Measurements from ENCODE around the gene BET1. TPM values are rescaled to one million over a fixed set of nuclear protein-coding genes. Genes with fewer than 3 reads are reported as not detected.

The BET1 gene
- total RNA-seq, 1 experiment from 2014 or later, result 17.2 TPM

DNA sequence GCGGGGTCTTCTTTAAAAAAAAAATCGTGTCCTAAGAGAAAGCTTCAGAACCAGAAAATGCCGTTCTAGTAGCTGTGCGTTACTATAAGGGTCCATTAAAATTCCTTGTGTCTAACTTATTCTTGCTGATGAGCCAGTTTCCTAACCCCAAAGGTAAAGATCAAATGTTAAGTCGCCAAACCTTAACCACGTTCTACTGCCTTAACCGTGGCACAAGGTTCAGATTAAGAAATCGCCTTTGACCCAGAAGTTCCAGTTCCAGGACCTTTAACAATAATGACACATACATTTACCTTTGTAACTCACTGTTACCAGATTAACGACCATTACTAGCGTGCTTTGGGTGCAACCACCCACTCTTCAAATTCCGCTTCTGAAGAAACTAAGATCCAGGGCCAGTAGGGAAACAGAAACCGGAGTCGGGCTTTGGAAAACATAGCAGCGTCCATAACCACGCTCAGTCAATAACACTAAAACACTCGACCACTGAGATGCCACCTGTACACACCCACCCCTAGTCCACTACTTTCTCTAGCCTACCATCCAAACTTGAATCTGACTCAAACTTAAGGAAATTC, 620 bp downstream of the BET1 start:
- peak overlapping the region; percentile 88 for H3K4me2 ChIP-seq (ENCODE audit: low read length)
- H4K20me1 ChIP-seq (ENCODE audit: insufficient read depth), result no peaks in the 10 kb centered on the region
- BruUV-seq (replicated peaks), result TSS peak; percentile 83
- TF ChIP-seq, protein P1, sequence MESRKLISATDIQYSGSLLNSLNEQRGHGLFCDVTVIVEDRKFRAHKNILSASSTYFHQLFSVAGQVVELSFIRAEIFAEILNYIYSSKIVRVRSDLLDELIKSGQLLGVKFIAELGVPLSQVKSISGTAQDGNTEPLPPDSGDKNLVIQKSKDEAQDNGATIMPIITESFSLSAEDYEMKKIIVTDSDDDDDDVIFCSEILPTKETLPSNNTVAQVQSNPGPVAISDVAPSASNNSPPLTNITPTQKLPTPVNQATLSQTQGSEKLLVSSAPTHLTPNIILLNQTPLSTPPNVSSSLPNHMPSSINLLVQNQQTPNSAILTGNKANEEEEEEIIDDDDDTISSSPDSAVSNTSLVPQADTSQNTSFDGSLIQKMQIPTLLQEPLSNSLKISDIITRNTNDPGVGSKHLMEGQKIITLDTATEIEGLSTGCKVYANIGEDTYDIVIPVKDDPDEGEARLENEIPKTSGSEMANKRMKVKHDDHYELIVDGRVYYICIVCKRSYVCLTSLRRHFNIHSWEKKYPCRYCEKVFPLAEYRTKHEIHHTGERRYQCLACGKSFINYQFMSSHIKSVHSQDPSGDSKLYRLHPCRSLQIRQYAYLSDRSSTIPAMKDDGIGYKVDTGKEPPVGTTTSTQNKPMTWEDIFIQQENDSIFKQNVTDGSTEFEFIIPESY (IDR thresholded peaks at IDR 0.05; ENCODE audit: extremely low read depth, insufficient replicate concordance, low read length), result no peak
- TF ChIP-seq SIN3A (IDR thresholded peaks at IDR 0.05; ENCODE audit: low read depth), result no peak
- TF ChIP-seq ZFX (IDR thresholded peaks at IDR 0.05), result no peak
- TF ChIP-seq, protein P2, sequence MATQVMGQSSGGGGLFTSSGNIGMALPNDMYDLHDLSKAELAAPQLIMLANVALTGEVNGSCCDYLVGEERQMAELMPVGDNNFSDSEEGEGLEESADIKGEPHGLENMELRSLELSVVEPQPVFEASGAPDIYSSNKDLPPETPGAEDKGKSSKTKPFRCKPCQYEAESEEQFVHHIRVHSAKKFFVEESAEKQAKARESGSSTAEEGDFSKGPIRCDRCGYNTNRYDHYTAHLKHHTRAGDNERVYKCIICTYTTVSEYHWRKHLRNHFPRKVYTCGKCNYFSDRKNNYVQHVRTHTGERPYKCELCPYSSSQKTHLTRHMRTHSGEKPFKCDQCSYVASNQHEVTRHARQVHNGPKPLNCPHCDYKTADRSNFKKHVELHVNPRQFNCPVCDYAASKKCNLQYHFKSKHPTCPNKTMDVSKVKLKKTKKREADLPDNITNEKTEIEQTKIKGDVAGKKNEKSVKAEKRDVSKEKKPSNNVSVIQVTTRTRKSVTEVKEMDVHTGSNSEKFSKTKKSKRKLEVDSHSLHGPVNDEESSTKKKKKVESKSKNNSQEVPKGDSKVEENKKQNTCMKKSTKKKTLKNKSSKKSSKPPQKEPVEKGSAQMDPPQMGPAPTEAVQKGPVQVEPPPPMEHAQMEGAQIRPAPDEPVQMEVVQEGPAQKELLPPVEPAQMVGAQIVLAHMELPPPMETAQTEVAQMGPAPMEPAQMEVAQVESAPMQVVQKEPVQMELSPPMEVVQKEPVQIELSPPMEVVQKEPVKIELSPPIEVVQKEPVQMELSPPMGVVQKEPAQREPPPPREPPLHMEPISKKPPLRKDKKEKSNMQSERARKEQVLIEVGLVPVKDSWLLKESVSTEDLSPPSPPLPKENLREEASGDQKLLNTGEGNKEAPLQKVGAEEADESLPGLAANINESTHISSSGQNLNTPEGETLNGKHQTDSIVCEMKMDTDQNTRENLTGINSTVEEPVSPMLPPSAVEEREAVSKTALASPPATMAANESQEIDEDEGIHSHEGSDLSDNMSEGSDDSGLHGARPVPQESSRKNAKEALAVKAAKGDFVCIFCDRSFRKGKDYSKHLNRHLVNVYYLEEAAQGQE (IDR thresholded peaks at IDR 0.05; ENCODE audit: low read depth), result no peak
- no peak for TF ChIP-seq SP1 (IDR thresholded peaks at IDR 0.05; ENCODE audit: low read depth)
- no peak for TF ChIP-seq EGR1 (IDR thresholded peaks at IDR 0.05; ENCODE audit: low read depth)
- TF ChIP-seq YY1 (IDR thresholded peaks at IDR 0.05; ENCODE audit: extremely low read depth, insufficient replicate concordance, low read depth, low read length), result no peak
- TF ChIP-seq ELF1 (IDR thresholded peaks at IDR 0.05; ENCODE audit: borderline replicate concordance, low read depth), result no peak
- no peak for TF ChIP-seq TCF7L2 (IDR thresholded peaks at IDR 0.05; ENCODE audit: borderline replicate concordance, extremely low read depth, insufficient read depth, insufficient read length)
- TF ChIP-seq, protein P3, sequence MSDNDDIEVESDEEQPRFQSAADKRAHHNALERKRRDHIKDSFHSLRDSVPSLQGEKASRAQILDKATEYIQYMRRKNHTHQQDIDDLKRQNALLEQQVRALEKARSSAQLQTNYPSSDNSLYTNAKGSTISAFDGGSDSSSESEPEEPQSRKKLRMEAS (IDR thresholded peaks at IDR 0.05), result no peak
- TF ChIP-seq ZNF274 (IDR thresholded peaks at IDR 0.05; ENCODE audit: low read depth, low read length), result no peak
- TF ChIP-seq EZH2phosphoT487 (IDR thresholded peaks at IDR 0.05; ENCODE audit: borderline replicate concordance), result no peak
- no peak for TF ChIP-seq SRF (IDR thresholded peaks at IDR 0.05; ENCODE audit: low read depth)
- TF ChIP-seq CBX3 (IDR thresholded peaks at IDR 0.05; ENCODE audit: low read depth), result no peak
- TF ChIP-seq, protein P4, sequence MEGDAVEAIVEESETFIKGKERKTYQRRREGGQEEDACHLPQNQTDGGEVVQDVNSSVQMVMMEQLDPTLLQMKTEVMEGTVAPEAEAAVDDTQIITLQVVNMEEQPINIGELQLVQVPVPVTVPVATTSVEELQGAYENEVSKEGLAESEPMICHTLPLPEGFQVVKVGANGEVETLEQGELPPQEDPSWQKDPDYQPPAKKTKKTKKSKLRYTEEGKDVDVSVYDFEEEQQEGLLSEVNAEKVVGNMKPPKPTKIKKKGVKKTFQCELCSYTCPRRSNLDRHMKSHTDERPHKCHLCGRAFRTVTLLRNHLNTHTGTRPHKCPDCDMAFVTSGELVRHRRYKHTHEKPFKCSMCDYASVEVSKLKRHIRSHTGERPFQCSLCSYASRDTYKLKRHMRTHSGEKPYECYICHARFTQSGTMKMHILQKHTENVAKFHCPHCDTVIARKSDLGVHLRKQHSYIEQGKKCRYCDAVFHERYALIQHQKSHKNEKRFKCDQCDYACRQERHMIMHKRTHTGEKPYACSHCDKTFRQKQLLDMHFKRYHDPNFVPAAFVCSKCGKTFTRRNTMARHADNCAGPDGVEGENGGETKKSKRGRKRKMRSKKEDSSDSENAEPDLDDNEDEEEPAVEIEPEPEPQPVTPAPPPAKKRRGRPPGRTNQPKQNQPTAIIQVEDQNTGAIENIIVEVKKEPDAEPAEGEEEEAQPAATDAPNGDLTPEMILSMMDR (IDR thresholded peaks at IDR 0.05 in 2 of 3, conservative IDR thresholded peaks at IDR 0.05 in 1 of 3; ENCODE audit: borderline replicate concordance in 1 of 3, insufficient read depth in 1 of 3, low read depth in 2 of 3, low read length in 2 of 3), result no peak
- TF ChIP-seq, protein P5, sequence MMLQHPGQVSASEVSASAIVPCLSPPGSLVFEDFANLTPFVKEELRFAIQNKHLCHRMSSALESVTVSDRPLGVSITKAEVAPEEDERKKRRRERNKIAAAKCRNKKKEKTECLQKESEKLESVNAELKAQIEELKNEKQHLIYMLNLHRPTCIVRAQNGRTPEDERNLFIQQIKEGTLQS (IDR thresholded peaks at IDR 0.05), result no peak
- TF ChIP-seq POLR2A (IDR thresholded peaks at IDR 0.05; ENCODE audit: borderline replicate concordance, extremely low read depth, insufficient read depth, insufficient read length), result no peak
- no peak for TF ChIP-seq FOSL1 (IDR thresholded peaks at IDR 0.05; ENCODE audit: low read depth)
- no peak for TF ChIP-seq POLR2AphosphoS5 (IDR thresholded peaks at IDR 0.05; ENCODE audit: low read depth, low read length)
- peak overlapping the region; percentile 70 to 88 for H3K4me3 ChIP-seq (replicated peaks in 1 of 2; ENCODE audit: low read depth in 1 of 2, low read length in 2 of 2)
- H3K9me2 ChIP-seq (ENCODE audit: insufficient read depth), result no peaks in the 10 kb centered on the region
- ATAC-seq (peak; percentile 46), DNase-seq (ENCODE audit: low read depth, low spot score) (no peak)
- H2AFZ ChIP-seq (ENCODE audit: low read depth, low read length, poor library complexity, severe bottlenecking), result no peak overlapping the region
- H3K9ac ChIP-seq (ENCODE audit: low read length), result peak overlapping the region; percentile 77
- RAD21 ChIA-PET (ENCODE audit: low non-redundant PET in 1 of 2, low total read pairs in 2 of 2, uncharacterized antibody in 2 of 2, unreplicated experiment in 2 of 2), result no interaction called here
- POLR2A ChIA-PET, result no interaction called here
- intact Hi-C loops (cut with micrococcal nuclease), result no loop called here
- H3K36me3 ChIP-seq (ENCODE audit: control insufficient read depth in 1 of 2, insufficient read depth in 2 of 2, low read length in 2 of 2), result no peaks in the 10 kb centered on the region
- no peaks in the 10 kb centered on the region for H3K9me3 ChIP-seq (ENCODE audit: control insufficient read depth in 1 of 2, insufficient read depth in 1 of 2, low read depth in 1 of 2, low read length in 2 of 2)
- H3K79me2 ChIP-seq (ENCODE audit: insufficient read depth, low read length), result peaks cover 19% of the 10 kb centered on the region
- CTCF ChIA-PET, result no interaction called here
- H3K4me1 ChIP-seq (ENCODE audit: control insufficient read depth in 1 of 2, insufficient read depth in 2 of 2, low read length in 2 of 2), result peaks cover 3 to 17% of the 10 kb centered on the region in 2 experiments; a peak in 2 of 4 replicates
- peak overlapping the region; percentile 29; the same call in 1 of the 2 replicates for H3K27ac ChIP-seq (ENCODE audit: low read depth, low read length)
- peaks cover 24% of the 10 kb centered on the region; the same call in 1 of the 2 replicates for H3K27me3 ChIP-seq (ENCODE audit: insufficient read depth, low read length)

All from HCT116 (cell line).